Measurements from ENCODE around the gene MAGEB1.

DNA sequence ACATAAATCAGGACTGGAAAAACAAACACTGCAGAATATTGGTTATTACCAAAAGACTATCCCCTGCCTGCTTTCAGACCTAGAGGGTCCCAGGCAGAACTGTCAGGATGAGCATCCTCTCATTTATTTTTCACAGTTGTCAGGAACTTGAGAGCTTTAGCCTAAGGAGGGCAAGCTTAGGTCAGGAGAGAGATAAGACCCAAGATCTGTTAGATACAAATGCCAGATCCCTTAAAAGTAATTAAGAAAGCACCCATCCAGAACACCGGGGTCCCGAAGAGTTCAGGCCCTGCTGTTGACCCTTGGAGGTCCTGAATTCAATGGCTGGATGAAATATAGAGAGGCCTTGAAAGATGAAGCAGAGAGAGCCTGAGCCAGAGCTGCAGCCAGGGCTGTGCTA is 22.4 kb upstream of the MAGEB1 start:
- TF ChIP-seq, protein P1, sequence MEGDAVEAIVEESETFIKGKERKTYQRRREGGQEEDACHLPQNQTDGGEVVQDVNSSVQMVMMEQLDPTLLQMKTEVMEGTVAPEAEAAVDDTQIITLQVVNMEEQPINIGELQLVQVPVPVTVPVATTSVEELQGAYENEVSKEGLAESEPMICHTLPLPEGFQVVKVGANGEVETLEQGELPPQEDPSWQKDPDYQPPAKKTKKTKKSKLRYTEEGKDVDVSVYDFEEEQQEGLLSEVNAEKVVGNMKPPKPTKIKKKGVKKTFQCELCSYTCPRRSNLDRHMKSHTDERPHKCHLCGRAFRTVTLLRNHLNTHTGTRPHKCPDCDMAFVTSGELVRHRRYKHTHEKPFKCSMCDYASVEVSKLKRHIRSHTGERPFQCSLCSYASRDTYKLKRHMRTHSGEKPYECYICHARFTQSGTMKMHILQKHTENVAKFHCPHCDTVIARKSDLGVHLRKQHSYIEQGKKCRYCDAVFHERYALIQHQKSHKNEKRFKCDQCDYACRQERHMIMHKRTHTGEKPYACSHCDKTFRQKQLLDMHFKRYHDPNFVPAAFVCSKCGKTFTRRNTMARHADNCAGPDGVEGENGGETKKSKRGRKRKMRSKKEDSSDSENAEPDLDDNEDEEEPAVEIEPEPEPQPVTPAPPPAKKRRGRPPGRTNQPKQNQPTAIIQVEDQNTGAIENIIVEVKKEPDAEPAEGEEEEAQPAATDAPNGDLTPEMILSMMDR (IDR thresholded peaks at IDR 0.05) = no peak
- TF ChIP-seq POLR2A (IDR thresholded peaks at IDR 0.05) = no peak
